ENCODE data around the gene DSC2. TPM values are rescaled to one million over a fixed set of nuclear protein-coding genes. Genes with fewer than 3 reads are reported as not detected.
"Not testable (repeated sequence)": the region's sequence is repeated elsewhere in the genome, so short reads cannot be mapped to it uniquely, and the experiment has no call there.

Gene DSC2
- polyA plus RNA-seq, 1 donor from 2014 or later, result 16.3 TPM

DNA sequence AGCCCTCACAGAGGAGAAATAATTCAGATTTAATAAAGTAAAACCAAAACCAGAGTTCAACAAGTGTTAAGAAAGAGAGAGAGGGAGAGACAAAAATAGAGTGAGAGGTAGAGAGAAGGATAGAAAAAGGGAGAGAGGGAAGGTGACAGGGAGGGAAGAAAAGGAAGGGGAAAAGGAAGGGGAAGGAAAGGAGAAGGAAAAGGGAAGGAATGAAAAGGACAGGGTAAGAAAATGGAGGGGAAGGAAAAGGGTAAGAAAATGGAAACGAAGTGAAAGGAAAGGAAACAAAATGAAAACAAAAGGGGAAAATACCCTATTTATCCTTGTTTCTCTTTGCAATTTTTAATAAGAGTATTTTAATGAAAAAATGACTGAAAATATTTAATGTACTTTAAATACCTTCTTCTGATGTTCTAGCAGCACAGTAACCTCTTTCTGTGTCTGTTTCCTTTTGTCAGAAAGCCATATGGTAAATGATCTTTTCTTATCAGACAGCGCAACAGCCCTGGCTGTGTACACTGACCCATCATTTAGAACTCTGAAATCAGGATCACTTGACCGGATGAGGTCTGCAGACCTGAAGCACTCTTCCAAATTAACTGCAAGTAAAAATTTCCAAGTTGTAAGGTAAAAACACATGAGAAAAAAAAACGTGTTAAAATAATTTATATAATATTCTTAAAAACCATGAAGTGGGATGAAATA, 71.5 kb downstream of the DSC2 start:
- no peak overlapping the region for H3K9ac ChIP-seq (ENCODE audit: low read length)
- H3F3A ChIP-seq (ENCODE audit: insufficient read depth, low read length, poor library complexity, severe bottlenecking), result no peaks in the 10 kb centered on the region
- H3K36me3 ChIP-seq (ENCODE audit: insufficient read depth, low read length), result no peaks in the 10 kb centered on the region
- no peaks in the 10 kb centered on the region for H3K27me3 ChIP-seq (ENCODE audit: insufficient read depth, low read depth, low read length)
- no peak overlapping the region for H3K4me2 ChIP-seq (ENCODE audit: low read length)
- H3K79me2 ChIP-seq (replicated peaks; ENCODE audit: insufficient read depth, low read length), result no peaks in the 10 kb centered on the region
- H2AFZ ChIP-seq (ENCODE audit: low read depth, low read length), result no peak overlapping the region
- no peak for TF ChIP-seq RAD21 (conservative IDR thresholded peaks at IDR 0.05)
- TF ChIP-seq EP300 (conservative IDR thresholded peaks at IDR 0.05; ENCODE audit: poor library complexity, severe bottlenecking), result no peak
- no peaks in the 10 kb centered on the region for H3K9me3 ChIP-seq (ENCODE audit: low read length)
- H3K27ac ChIP-seq (ENCODE audit: low read length), result no peak overlapping the region
- no peak overlapping the region for H3K4me3 ChIP-seq (ENCODE audit: low read length)
- no peaks in the 10 kb centered on the region for H4K20me1 ChIP-seq (ENCODE audit: insufficient read depth)
- no peaks in the 10 kb centered on the region for H3K9me2 ChIP-seq (ENCODE audit: insufficient read depth, low read length)

DNA sequence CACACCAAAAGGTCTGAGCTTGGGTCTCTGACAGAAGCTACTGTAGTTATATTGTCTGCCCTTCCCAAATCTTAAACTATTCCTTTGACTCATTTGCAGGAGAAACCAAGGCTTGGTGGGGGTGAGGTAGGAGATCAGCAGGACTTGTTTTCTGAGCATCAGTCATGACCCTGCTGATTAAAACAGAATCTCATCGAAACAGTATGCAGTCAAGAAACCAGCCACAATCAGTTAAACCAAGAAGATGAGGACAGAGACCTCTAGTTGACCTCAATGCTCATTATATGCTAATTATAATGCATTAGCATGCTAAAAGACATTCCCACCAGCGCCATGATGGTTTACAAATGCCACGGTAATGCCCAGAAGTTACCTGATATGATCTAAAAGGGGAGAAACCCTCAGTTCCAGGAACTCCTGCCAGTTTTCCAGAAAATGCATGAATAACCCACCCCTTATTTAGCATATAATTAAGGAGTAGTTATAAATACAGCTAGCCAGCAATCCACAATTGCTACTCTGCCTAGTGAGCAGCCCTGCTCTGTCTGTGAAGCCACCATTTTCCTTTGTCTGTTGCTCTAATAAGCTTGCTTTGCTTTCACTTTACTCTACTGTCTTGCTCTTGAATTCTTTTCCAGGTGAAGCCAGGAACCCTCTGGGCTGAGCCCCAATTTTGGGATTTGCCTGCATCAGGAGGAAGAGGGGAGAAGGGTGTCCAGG, 86.3 kb downstream of the DSC2 start:
- Histone ChIP-seq H3K4me2 (ENCODE audit: low read length) (no peak overlapping the region), H3K27me3 (ENCODE audit: insufficient read depth, low read depth, low read length) (no peaks in the 10 kb centered on the region), H3K27ac (ENCODE audit: low read length) (no peak overlapping the region), H3K79me2 (replicated peaks; ENCODE audit: insufficient read depth, low read length) (no peaks in the 10 kb centered on the region), H3F3A (ENCODE audit: insufficient read depth, low read length, poor library complexity, severe bottlenecking) (no peaks in the 10 kb centered on the region), H2AFZ (ENCODE audit: low read depth, low read length) (no peak overlapping the region), H3K36me3 (ENCODE audit: insufficient read depth, low read length) (no peaks in the 10 kb centered on the region), H3K4me3 (ENCODE audit: low read length) (no peak overlapping the region), H3K9me2 (ENCODE audit: insufficient read depth, low read length) (no peaks in the 10 kb centered on the region), H3K9me3 (ENCODE audit: low read length) (no peaks in the 10 kb centered on the region), H4K20me1 (ENCODE audit: insufficient read depth) (no peaks in the 10 kb centered on the region), H3K9ac (ENCODE audit: low read length) (no peak overlapping the region)
- TF ChIP-seq, protein P1, sequence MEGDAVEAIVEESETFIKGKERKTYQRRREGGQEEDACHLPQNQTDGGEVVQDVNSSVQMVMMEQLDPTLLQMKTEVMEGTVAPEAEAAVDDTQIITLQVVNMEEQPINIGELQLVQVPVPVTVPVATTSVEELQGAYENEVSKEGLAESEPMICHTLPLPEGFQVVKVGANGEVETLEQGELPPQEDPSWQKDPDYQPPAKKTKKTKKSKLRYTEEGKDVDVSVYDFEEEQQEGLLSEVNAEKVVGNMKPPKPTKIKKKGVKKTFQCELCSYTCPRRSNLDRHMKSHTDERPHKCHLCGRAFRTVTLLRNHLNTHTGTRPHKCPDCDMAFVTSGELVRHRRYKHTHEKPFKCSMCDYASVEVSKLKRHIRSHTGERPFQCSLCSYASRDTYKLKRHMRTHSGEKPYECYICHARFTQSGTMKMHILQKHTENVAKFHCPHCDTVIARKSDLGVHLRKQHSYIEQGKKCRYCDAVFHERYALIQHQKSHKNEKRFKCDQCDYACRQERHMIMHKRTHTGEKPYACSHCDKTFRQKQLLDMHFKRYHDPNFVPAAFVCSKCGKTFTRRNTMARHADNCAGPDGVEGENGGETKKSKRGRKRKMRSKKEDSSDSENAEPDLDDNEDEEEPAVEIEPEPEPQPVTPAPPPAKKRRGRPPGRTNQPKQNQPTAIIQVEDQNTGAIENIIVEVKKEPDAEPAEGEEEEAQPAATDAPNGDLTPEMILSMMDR (IDR thresholded peaks at IDR 0.05; ENCODE audit: poor library complexity, severe bottlenecking), result no peak
- TF ChIP-seq MXI1 (conservative IDR thresholded peaks at IDR 0.05; ENCODE audit: poor library complexity, severe bottlenecking) (no peak), TAF1 (IDR thresholded peaks at IDR 0.05; ENCODE audit: low read depth) (no peak), POLR2AphosphoS5 (IDR thresholded peaks at IDR 0.05) (no peak), SMC3 (conservative IDR thresholded peaks at IDR 0.05; ENCODE audit: poor library complexity) (no peak), EP300 (conservative IDR thresholded peaks at IDR 0.05; ENCODE audit: poor library complexity, severe bottlenecking) (no peak), RAD21 (conservative IDR thresholded peaks at IDR 0.05) (no peak), EZH2 (IDR thresholded peaks at IDR 0.05; ENCODE audit: borderline replicate concordance, insufficient read depth, low read length, poor library complexity, severe bottlenecking) (no peak)
- TF ChIP-seq, protein P2, sequence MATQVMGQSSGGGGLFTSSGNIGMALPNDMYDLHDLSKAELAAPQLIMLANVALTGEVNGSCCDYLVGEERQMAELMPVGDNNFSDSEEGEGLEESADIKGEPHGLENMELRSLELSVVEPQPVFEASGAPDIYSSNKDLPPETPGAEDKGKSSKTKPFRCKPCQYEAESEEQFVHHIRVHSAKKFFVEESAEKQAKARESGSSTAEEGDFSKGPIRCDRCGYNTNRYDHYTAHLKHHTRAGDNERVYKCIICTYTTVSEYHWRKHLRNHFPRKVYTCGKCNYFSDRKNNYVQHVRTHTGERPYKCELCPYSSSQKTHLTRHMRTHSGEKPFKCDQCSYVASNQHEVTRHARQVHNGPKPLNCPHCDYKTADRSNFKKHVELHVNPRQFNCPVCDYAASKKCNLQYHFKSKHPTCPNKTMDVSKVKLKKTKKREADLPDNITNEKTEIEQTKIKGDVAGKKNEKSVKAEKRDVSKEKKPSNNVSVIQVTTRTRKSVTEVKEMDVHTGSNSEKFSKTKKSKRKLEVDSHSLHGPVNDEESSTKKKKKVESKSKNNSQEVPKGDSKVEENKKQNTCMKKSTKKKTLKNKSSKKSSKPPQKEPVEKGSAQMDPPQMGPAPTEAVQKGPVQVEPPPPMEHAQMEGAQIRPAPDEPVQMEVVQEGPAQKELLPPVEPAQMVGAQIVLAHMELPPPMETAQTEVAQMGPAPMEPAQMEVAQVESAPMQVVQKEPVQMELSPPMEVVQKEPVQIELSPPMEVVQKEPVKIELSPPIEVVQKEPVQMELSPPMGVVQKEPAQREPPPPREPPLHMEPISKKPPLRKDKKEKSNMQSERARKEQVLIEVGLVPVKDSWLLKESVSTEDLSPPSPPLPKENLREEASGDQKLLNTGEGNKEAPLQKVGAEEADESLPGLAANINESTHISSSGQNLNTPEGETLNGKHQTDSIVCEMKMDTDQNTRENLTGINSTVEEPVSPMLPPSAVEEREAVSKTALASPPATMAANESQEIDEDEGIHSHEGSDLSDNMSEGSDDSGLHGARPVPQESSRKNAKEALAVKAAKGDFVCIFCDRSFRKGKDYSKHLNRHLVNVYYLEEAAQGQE (IDR thresholded peaks at IDR 0.05; ENCODE audit: borderline replicate concordance), result no peak

DNA sequence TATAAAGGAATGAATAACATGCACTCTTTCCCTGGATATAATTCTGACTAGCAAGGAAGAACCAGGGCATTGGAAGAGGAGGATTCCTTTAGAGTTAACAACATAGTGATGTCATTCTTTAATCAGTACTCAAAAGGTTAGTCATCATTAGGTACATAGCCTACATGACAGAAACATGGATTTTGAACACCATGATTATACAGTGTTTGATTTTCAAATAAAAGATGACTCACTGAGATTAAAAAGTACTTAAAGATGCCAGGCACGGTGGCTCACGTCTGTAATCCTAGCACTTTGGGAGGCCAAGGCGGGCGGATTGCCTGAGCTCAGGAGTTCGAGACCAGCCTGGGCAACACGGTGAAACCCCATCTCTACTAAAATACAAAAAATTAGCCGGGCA, 90.8 kb downstream of the DSC2 start:
- H3K27ac ChIP-seq (ENCODE audit: low read length); H3K9me3 ChIP-seq (ENCODE audit: low read length); H3K4me2 ChIP-seq (ENCODE audit: low read length); H2AFZ ChIP-seq (ENCODE audit: low read depth, low read length); H3K27me3 ChIP-seq (ENCODE audit: insufficient read depth, low read depth, low read length); H3F3A ChIP-seq (ENCODE audit: insufficient read depth, low read length, poor library complexity, severe bottlenecking); H3K36me3 ChIP-seq (ENCODE audit: insufficient read depth, low read length); H3K9ac ChIP-seq (ENCODE audit: low read length); H3K4me3 ChIP-seq (ENCODE audit: low read length); H3K79me2 ChIP-seq (replicated peaks; ENCODE audit: insufficient read depth, low read length); H4K20me1 ChIP-seq (ENCODE audit: insufficient read depth); H3K9me2 ChIP-seq (ENCODE audit: insufficient read depth, low read length): not testable (repeated sequence)

All from neural cell (in vitro differentiated cells).